Muscle of leg (tissue), 11 donors: ENCODE data around the gene RPL35. TPM values are rescaled to one million over a fixed set of nuclear protein-coding genes. Genes with fewer than 3 reads are reported as not detected.
"Not testable (repeated sequence)": the region's sequence is repeated elsewhere in the genome, so short reads cannot be mapped to it uniquely, and the experiment has no call there.

Source experiments
- DNase-seq: peaks from one replicate; pipeline ENCODE4 v3.0.0; 2013
- H3K27ac ChIP-seq: one replicate; pipeline ENCODE4 v1.5.1; 2013; ENCODE audit warnings: mild to moderate bottlenecking, low read length, control low read depth
- H3K27me3 ChIP-seq: one replicate; pipeline ENCODE4 v1.6.1; 2013; ENCODE audit warnings: low read length; ENCODE audit not compliant: control insufficient read depth, insufficient read depth
- H3K36me3 ChIP-seq: one replicate; pipeline ENCODE4 v1.6.1; 2013; ENCODE audit warnings: low read length; ENCODE audit not compliant: control insufficient read depth, insufficient read depth
- H3K4me1 ChIP-seq: one replicate; pipeline ENCODE4 v1.6.1; 2013; ENCODE audit warnings: low read length; ENCODE audit not compliant: control insufficient read depth, insufficient read depth
- H3K4me3 ChIP-seq: one replicate; pipeline ENCODE4 v1.5.1; 2013; ENCODE audit warnings: low read length, control low read depth
- H3K9me3 ChIP-seq: replicated peaks from 2 replicates; pipeline ENCODE4 v1.6.1; 2013; ENCODE audit warnings: low read depth, low read length; ENCODE audit not compliant: control insufficient read depth
- WGBS: methylation state at CpG from one replicate; pipeline ENCODE4 v1.1.5; 2013; ENCODE audit warnings: missing lambda C conversion rate; ENCODE audit not compliant: insufficient coverage; 5-methylcytosine and 5-hydroxymethylcytosine counted together
- polyA plus RNA-seq, 8 donors: library from polyadenylated mRNA; unstranded; fragments of 120-200 nt; gene quantifications; one replicate each; pipeline versions ENCODE4 v1.2.1 to v1.2.3, GENCODE V29; 2013; ENCODE audit warnings: inconsistent platforms in 1 of 8, low replicate concordance in 1 of 8; ENCODE audit not compliant: insufficient read length in 8 of 8, insufficient read depth in 1 of 8
- total RNA-seq: library from RNA; stranded (reverse); fragments of 120-200 nt; gene quantifications from one replicate; pipeline ENCODE4 v1.2.4, GENCODE V29; 2013

The RPL35 gene
- total and polyA plus RNA-seq, 9 donors: 1,814 to 4,378 (median 2,147) TPM

- WGBS: 79% methylated on average over 18 of the region's 18 CpGs
- H3K4me3 ChIP-seq: no peak overlapping the region
- H3K4me1 ChIP-seq: peaks cover 59% of the 10 kb centered on the region
- H3K9me3 ChIP-seq: no peaks in the 10 kb centered on the region
- peaks cover 48% of the 10 kb centered on the region for H3K36me3 ChIP-seq
- no peaks in the 10 kb centered on the region for H3K27me3 ChIP-seq
- DNase-seq: no peak
- H3K27ac ChIP-seq: no peak overlapping the region
Measured at GRCh38 chr9:124855566-124855943, 6.2 kb downstream of the RPL35 start.

GRCh38 chr9:124854822-124855221, 6.9 kb downstream of the RPL35 start:
- Histone ChIP-seq H3K27ac (no peak overlapping the region), H3K9me3 (no peaks in the 10 kb centered on the region), H3K27me3 (no peaks in the 10 kb centered on the region), H3K36me3 (peaks cover 41% of the 10 kb centered on the region), H3K4me3 (no peak overlapping the region), H3K4me1 (peaks cover 57% of the 10 kb centered on the region)
- WGBS: 43% methylated on average over 1 of the region's 7 CpGs
- no peak for DNase-seq

- 65% methylated on average over 5 of the region's 8 CpGs for WGBS
- Histone ChIP-seq H3K27me3 (no peaks in the 10 kb centered on the region), H3K36me3 (peaks cover 34% of the 10 kb centered on the region), H3K27ac (no peak overlapping the region), H3K4me1 (peaks cover 52% of the 10 kb centered on the region), H3K4me3 (no peak overlapping the region), H3K9me3 (no peaks in the 10 kb centered on the region)
- no peak for DNase-seq
Measured at GRCh38 chr9:124854161-124854560, 7.6 kb downstream of the RPL35 start.

GRCh38 chr9:124853605-124854143, 8.1 kb downstream of the RPL35 start:
- Histone ChIP-seq H3K27me3 (no peaks in the 10 kb centered on the region), H3K9me3 (no peaks in the 10 kb centered on the region), H3K36me3 (peaks cover 29% of the 10 kb centered on the region), H3K4me1 (peaks cover 51% of the 10 kb centered on the region), H3K27ac (peak overlapping the region; percentile 10), H3K4me3 (no peak overlapping the region)
- 56% methylated on average over 11 of the region's 11 CpGs for WGBS
- no peak for DNase-seq

GRCh38 chr9:124852829-124853531, 8.8 kb downstream of the RPL35 start, which contains the start of gene WDR38:
Gene WDR38, plus strand, starts transcription at chr9:124853460. Its CDS starts 72 bp downstream, at chr9:124853532.
- H3K36me3 ChIP-seq: peaks cover 22% of the 10 kb centered on the region
- peak; percentile 81 for DNase-seq
- no peaks in the 10 kb centered on the region for H3K27me3 ChIP-seq
- WGBS: 1% methylated on average over 49 of the region's 51 CpGs
- H3K4me1 ChIP-seq: peaks cover 46% of the 10 kb centered on the region
- peak within 1 kb of the TSS; percentile 74 for H3K27ac ChIP-seq
- no peaks in the 10 kb centered on the region for H3K9me3 ChIP-seq
- peak within 1 kb of the TSS; percentile 45 for H3K4me3 ChIP-seq

- WGBS: 42% methylated on average over 8 of the region's 13 CpGs
- Histone ChIP-seq H3K9me3 (no peaks in the 10 kb centered on the region), H3K36me3 (peaks cover 15% of the 10 kb centered on the region), H3K4me1 (peaks cover 41% of the 10 kb centered on the region), H3K27ac (peak overlapping the region; percentile 74), H3K4me3 (peak overlapping the region; percentile 45), H3K27me3 (no peaks in the 10 kb centered on the region)
- DNase-seq: peak; percentile 78
Measured at GRCh38 chr9:124852121-124852828, 9.5 kb downstream of the RPL35 start.

GRCh38 chr9:124849801-124850200, 12.0 kb downstream of the RPL35 start:
- 33% methylated on average over 8 of the region's 10 CpGs for WGBS
- no peaks in the 10 kb centered on the region for H3K27me3 ChIP-seq

GRCh38 chr9:124846969-124847368, 14.8 kb downstream of the RPL35 start:
- H3K27ac ChIP-seq: no peak overlapping the region
- H3K4me3 ChIP-seq: no peak overlapping the region
- no peaks in the 10 kb centered on the region for H3K36me3 ChIP-seq
- H3K9me3 ChIP-seq: no peaks in the 10 kb centered on the region
- WGBS: 100% methylated on average over 2 of the region's 6 CpGs
- H3K4me1 ChIP-seq: peaks cover 37% of the 10 kb centered on the region
- H3K27me3 ChIP-seq: no peaks in the 10 kb centered on the region
- DNase-seq: no peak

More at GRCh38 chr9:124849801-124850200, 12.0 kb downstream of the RPL35 start:
- peak; percentile 83 for DNase-seq
- H3K36me3 ChIP-seq: no peaks in the 10 kb centered on the region
- no peak overlapping the region for H3K4me3 ChIP-seq
- no peaks in the 10 kb centered on the region for H3K9me3 ChIP-seq
- H3K27ac ChIP-seq: no peak overlapping the region
- peaks cover 41% of the 10 kb centered on the region for H3K4me1 ChIP-seq

- H3K36me3 ChIP-seq, H3K27me3 ChIP-seq, H3K4me3 ChIP-seq, DNase-seq, H3K27ac ChIP-seq, H3K9me3 ChIP-seq: not testable (repeated sequence)
- H3K4me1 ChIP-seq: peaks cover 37% of the 10 kb centered on the region
- WGBS: 93% methylated on average over 3 of the region's 9 CpGs
Measured at GRCh38 chr9:124846467-124846866, 15.3 kb downstream of the RPL35 start.

GRCh38 chr9:124844291-124844690, 17.5 kb downstream of the RPL35 start:
- Histone ChIP-seq H3K27me3 (no peaks in the 10 kb centered on the region), H3K9me3 (no peaks in the 10 kb centered on the region), H3K4me1 (peaks cover 44% of the 10 kb centered on the region), H3K36me3 (no peaks in the 10 kb centered on the region), H3K4me3 (no peak overlapping the region), H3K27ac (no peak overlapping the region)
- 81% methylated on average over 2 of the region's 4 CpGs for WGBS
- no peak for DNase-seq
